IPS-18a (cell line): ENCODE results near the gene OSBP2.
"Not testable (repeated sequence)": the region's sequence is repeated elsewhere in the genome, so short reads cannot be mapped to it uniquely, and the experiment has no call there.

Experiments used
- H3K27ac ChIP-seq: one replicate; pipeline ENCODE4 v1.5.1; 2013; ENCODE audit warnings: low read length
- H3K27me3 ChIP-seq: one replicate; pipeline ENCODE4 v1.6.1; 2013; ENCODE audit warnings: mild to moderate bottlenecking, low read length; ENCODE audit not compliant: control insufficient read depth, insufficient read depth
- H3K36me3 ChIP-seq: one replicate; pipeline ENCODE4 v1.6.1; 2013; ENCODE audit warnings: low read depth, low read length; ENCODE audit not compliant: control insufficient read depth
- H3K4me1 ChIP-seq: one replicate; pipeline ENCODE4 v1.6.1; 2013; ENCODE audit warnings: low read depth, low read length; ENCODE audit not compliant: control insufficient read depth
- H3K4me3 ChIP-seq: one replicate; pipeline ENCODE4 v1.5.1; 2013; ENCODE audit warnings: low read length
- H3K9ac ChIP-seq: one replicate; pipeline ENCODE4 v1.6.1; 2013; ENCODE audit warnings: mild to moderate bottlenecking, low read length, moderate library complexity
- H3K9me3 ChIP-seq: one replicate; pipeline ENCODE4 v1.6.1; 2013; ENCODE audit warnings: low read depth, low read length; ENCODE audit not compliant: control insufficient read depth

The OSBP2 gene

GRCh38 chr22:30770716-30771115 is 76.0 kb downstream of the OSBP2 start:
- Histone ChIP-seq H3K27me3 (no peaks in the 10 kb centered on the region), H3K36me3 (no peaks in the 10 kb centered on the region), H3K9me3 (no peaks in the 10 kb centered on the region), H3K4me1 (no peaks in the 10 kb centered on the region), H3K9ac (no peak overlapping the region), H3K4me3 (no peak overlapping the region), H3K27ac (no peak overlapping the region)

GRCh38 chr22:30773919-30774318 is 79.2 kb downstream of the OSBP2 start:
- H3K4me1 ChIP-seq = no peaks in the 10 kb centered on the region
- H3K9ac ChIP-seq = no peak overlapping the region
- no peak overlapping the region for H3K4me3 ChIP-seq
- H3K36me3 ChIP-seq = no peaks in the 10 kb centered on the region
- no peaks in the 10 kb centered on the region for H3K27me3 ChIP-seq
- no peak overlapping the region for H3K27ac ChIP-seq
- H3K9me3 ChIP-seq = no peaks in the 10 kb centered on the region

GRCh38 chr22:30774566-30774965 is 79.9 kb downstream of the OSBP2 start:
- no peak overlapping the region for H3K4me3 ChIP-seq
- no peaks in the 10 kb centered on the region for H3K36me3 ChIP-seq
- no peak overlapping the region for H3K9ac ChIP-seq
- H3K9me3 ChIP-seq = no peaks in the 10 kb centered on the region
- no peaks in the 10 kb centered on the region for H3K27me3 ChIP-seq
- H3K4me1 ChIP-seq = no peaks in the 10 kb centered on the region
- H3K27ac ChIP-seq = no peak overlapping the region

- Histone ChIP-seq H3K27me3 (no peaks in the 10 kb centered on the region), H3K4me1 (no peaks in the 10 kb centered on the region), H3K36me3 (no peaks in the 10 kb centered on the region), H3K9ac (no peak overlapping the region), H3K4me3 (no peak overlapping the region), H3K9me3 (no peaks in the 10 kb centered on the region), H3K27ac (no peak overlapping the region)
These were observed 81.8 kb downstream of the OSBP2 start for GRCh38 chr22:30776476-30776875.

- H3K4me3 ChIP-seq, H3K27ac ChIP-seq, H3K4me1 ChIP-seq, H3K9me3 ChIP-seq, H3K27me3 ChIP-seq, H3K9ac ChIP-seq, H3K36me3 ChIP-seq: not testable (repeated sequence)
These were observed 82.5 kb downstream of the OSBP2 start for GRCh38 chr22:30777146-30777545.

- H3K9me3 ChIP-seq = no peaks in the 10 kb centered on the region
- H3K27ac ChIP-seq = no peak overlapping the region
- H3K4me1 ChIP-seq = no peaks in the 10 kb centered on the region
- no peak overlapping the region for H3K4me3 ChIP-seq
- H3K27me3 ChIP-seq = no peaks in the 10 kb centered on the region
- H3K9ac ChIP-seq = no peak overlapping the region
- no peaks in the 10 kb centered on the region for H3K36me3 ChIP-seq
These were observed 82.9 kb downstream of the OSBP2 start for GRCh38 chr22:30777587-30777986.

- Histone ChIP-seq H3K9me3 (no peaks in the 10 kb centered on the region), H3K4me3 (no peak overlapping the region), H3K36me3 (no peaks in the 10 kb centered on the region), H3K4me1 (no peaks in the 10 kb centered on the region), H3K27me3 (no peaks in the 10 kb centered on the region), H3K9ac (no peak overlapping the region), H3K27ac (no peak overlapping the region)
These were observed 83.6 kb downstream of the OSBP2 start for GRCh38 chr22:30778261-30778660.

GRCh38 chr22:30780026-30780425 is 85.4 kb downstream of the OSBP2 start:
- Histone ChIP-seq H3K4me3 (no peak overlapping the region), H3K9ac (no peak overlapping the region), H3K27ac (no peak overlapping the region), H3K36me3 (no peaks in the 10 kb centered on the region), H3K9me3 (no peaks in the 10 kb centered on the region), H3K27me3 (no peaks in the 10 kb centered on the region), H3K4me1 (no peaks in the 10 kb centered on the region)

GRCh38 chr22:30781271-30781875 is 86.7 kb downstream of the OSBP2 start:
- Histone ChIP-seq H3K27ac (no peak overlapping the region), H3K27me3 (no peaks in the 10 kb centered on the region), H3K9me3 (no peaks in the 10 kb centered on the region), H3K36me3 (no peaks in the 10 kb centered on the region), H3K4me1 (no peaks in the 10 kb centered on the region), H3K9ac (no peak overlapping the region), H3K4me3 (no peak overlapping the region)

- H3K27me3 ChIP-seq = no peaks in the 10 kb centered on the region
- H3K4me3 ChIP-seq = no peak overlapping the region
- no peaks in the 10 kb centered on the region for H3K9me3 ChIP-seq
- no peak overlapping the region for H3K27ac ChIP-seq
- no peaks in the 10 kb centered on the region for H3K4me1 ChIP-seq
- H3K9ac ChIP-seq = no peak overlapping the region
- H3K36me3 ChIP-seq = no peaks in the 10 kb centered on the region
These were observed 87.9 kb downstream of the OSBP2 start for GRCh38 chr22:30782613-30783012.

- H3K27ac ChIP-seq = no peak overlapping the region
- H3K36me3 ChIP-seq = no peaks in the 10 kb centered on the region
- no peaks in the 10 kb centered on the region for H3K4me1 ChIP-seq
- H3K4me3 ChIP-seq = no peak overlapping the region
- H3K9me3 ChIP-seq = no peaks in the 10 kb centered on the region
- H3K27me3 ChIP-seq = no peaks in the 10 kb centered on the region
- no peak overlapping the region for H3K9ac ChIP-seq
These were observed 88.3 kb downstream of the OSBP2 start for GRCh38 chr22:30783021-30783420.

GRCh38 chr22:30785527-30785926 is 90.9 kb downstream of the OSBP2 start:
- H3K27me3 ChIP-seq = no peaks in the 10 kb centered on the region

More at GRCh38 chr22:30785527-30785926, 90.9 kb downstream of the OSBP2 start:
- no peaks in the 10 kb centered on the region for H3K4me1 ChIP-seq
- no peaks in the 10 kb centered on the region for H3K36me3 ChIP-seq
- H3K9me3 ChIP-seq = no peaks in the 10 kb centered on the region
- no peak overlapping the region for H3K4me3 ChIP-seq
- H3K9ac ChIP-seq = no peak overlapping the region
- H3K27ac ChIP-seq = no peak overlapping the region
